IPS-11a (cell line): ENCODE data around the gene PXN.
"Not testable (repeated sequence)": the region's sequence is repeated elsewhere in the genome, so short reads cannot be mapped to it uniquely, and the experiment has no call there.

Experiments used
- H3K4me3 ChIP-seq: one replicate; pipeline ENCODE4 v1.5.1; 2013; ENCODE audit warnings: low read depth, low read length, control low read depth

PXN gene

DNA sequence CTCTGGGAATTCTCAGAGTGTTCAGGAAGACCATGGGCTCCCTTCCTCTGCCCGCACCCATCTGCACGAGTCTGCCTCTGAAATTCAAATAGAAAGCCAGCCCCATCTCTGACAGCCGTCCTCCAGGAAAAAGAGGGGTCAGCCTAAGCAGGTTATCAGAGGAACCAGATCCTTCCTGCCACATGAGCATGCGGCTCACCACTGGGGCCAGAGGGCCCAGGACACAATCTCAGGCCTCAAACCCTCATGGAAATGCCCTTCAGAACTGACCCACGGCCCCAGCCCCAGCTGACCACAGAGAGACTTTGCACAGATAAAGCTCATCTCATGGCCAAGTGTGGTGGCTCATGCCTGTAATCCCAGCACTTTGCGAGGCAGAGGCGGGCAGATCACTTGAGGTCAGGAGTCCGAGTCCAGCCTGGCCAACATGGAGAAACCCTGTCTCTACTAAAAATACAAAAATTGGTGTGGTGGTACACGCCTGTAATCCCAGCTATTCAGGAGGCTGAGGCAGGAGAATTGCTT, 23.2 kb downstream of the PXN start:
- no peak overlapping the region for H3K4me3 ChIP-seq

- H3K4me3 ChIP-seq, result no peak overlapping the region
Observed at GRCh38 chr12:120241561-120242274, 23.8 kb downstream of the PXN start.

DNA sequence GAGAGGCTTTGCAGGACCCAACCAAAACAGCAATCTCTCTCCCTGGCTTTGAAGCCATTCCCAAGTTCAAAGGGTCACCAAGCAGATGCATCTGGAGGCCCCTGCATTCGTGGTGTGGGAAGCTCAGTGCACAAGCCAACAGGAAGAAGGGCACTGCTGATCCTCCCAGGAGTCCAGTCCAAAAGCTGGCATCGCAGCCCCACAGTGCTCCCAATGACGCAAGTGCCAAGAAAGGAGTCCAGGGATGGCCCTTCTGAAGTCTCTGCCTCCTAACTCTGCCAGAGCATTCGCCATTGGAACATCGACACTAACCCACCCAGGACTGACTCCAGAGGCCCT, 25.1 kb downstream of the PXN start:
- H3K4me3 ChIP-seq, result no peak overlapping the region

GRCh38 chr12:120239776-120240494, 25.6 kb downstream of the PXN start:
- H3K4me3 ChIP-seq, result no peak overlapping the region

DNA sequence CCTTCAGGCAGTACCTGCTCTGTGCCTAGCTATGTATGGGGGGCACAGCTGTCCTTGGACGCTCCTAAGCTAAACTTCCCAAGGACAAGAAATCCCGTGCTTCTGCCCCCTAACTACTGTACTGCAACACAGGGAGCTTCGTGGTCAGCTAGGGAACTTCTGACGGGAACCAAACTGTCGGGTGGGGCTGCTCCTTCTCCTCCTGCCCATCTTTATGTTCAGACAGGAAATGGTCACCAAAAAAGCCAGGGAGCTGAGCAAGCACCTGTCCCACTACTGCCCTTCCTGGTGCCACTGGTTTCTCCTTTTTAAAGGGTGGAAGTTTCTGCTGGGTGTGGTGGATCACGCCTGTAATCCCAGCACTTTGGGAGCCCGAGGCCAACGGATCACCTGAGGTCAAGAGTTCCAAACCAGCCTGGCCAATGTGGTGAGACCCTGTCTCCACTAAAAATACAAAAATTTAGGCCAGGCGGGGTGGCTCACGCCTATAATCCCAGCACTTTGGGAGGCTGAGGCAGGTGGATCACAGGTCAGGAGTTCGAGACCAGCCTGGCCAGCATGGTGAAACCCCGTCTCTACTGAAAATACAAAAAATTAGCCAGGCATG, 26.6 kb downstream of the PXN start:
- no peak overlapping the region for H3K4me3 ChIP-seq

- H3K4me3 ChIP-seq, result no peak overlapping the region
Observed at GRCh38 chr12:120238217-120238616, 27.3 kb downstream of the PXN start.

DNA sequence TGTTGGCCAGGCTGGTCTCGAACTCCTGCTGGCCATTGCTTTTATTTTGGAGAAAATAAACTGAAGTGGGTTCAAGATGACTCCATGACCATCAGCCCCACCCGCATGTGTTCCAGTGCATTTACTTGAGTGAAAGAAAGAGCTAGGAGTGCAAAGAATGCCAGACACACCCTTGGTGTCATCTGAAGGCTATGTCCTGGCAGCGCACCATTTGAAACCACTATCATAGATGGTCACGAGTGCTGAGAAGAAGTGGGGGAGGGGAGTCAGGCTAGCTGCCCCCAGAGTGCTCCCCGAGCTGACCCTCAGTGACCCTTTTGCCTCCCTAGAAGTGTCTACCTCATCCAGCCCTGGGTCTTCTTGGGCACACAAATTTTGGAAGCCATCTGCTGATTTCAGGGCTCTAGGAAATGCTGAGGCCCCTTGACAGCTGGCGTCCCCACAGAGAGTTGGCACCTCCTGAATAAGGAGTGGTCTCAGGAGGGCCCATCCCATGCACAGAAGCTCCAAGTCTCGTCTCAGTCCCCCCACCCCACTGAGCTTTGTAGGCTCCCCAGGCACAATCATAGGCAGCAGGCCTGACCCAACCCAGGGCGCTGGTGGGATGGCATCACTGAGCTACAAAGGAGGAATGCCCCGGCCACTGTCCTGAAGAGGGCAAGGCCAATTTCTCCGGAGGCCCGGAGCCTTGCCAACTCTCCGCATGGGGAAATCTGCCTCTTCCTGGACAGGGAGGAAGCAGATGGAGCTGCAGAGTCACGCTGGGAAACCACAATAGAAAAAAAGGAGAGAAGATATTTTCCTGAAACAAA, 28.0 kb downstream of the PXN start:
- no peak overlapping the region for H3K4me3 ChIP-seq

- H3K4me3 ChIP-seq, result not testable (repeated sequence)
Observed at GRCh38 chr12:120236809-120237208, 28.7 kb downstream of the PXN start.

DNA sequence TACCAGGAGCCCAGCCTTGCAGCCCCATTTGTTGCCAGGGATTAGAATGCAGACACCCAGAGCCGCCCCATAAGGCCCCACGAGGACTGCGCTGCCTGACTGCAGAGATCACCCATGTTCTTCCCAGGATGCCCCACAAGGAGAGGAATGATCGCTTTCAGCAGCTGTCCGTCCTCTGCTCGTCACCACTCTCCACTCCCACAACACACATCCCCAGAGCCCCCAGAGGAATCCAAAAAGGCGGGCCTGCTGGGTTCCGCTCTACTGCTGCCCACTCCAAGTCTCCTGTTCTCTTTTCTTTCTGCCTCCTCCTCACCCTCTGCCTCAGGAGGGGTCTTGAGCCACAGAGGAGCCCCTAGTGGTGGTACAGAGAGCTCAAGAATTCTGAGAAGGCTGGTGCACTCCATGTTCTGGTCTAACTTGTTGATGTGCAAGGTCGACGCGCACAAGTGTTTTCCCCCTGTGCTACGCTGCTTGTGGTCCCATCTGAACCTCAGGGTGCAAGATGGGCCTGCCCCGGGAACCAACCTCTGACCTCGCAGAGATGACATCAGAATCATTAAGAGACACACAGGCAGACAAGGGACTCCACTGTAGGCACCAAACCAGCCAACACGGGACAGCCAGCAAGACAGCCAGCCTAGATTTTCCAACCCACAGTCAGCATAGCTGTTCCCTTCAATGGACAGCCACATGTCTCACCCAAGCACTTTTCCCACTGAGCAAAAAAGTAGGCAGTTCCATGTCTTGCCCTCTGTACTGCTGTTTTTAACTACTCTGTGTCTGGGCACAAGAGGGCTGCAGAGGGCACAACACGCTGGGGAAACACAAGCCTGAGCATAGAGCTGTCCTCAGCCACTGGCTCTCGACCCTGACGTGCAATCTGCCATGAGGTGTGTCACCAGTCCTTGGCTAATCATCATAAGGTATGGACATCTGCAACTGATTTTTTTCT, 29.9 kb downstream of the PXN start:
- H3K4me3 ChIP-seq, result no peak overlapping the region

DNA sequence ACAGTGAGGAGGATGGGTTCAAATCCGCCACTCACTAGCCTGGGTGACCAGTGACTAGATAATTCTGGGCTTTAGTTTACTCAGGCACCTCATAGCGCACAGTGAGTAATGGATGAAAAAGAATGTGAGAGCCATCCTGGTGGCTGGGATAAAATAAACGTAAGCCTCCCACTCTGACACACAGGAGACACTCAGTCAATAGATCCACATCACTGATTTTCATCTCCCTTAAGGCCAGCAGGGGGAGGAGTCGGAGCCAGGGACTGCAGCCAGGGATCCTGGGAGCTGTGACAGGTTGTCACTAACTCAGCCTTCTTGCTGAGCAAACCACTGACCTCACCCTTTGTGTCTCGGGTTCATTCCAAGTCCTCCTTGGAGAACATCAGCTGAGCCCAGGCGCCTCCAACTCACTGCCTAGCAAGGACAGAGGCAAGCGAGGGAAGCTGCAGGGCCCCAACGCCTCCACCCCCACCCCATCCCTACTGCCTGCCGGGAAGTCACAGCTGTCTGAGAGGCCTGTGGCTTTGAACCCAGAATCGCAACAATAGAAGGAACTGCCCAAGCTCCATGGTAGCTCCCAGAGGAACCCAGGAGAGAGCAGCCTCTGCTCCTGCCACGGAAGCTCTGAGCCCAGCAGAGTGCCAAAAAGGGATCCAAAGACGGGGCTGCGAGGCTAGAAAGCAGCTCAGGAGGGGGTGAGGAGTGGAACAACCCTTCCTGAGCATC, 30.7 kb downstream of the PXN start:
- no peak overlapping the region for H3K4me3 ChIP-seq

GRCh38 chr12:120231316-120232011, 34.1 kb downstream of the PXN start:
- no peak overlapping the region for H3K4me3 ChIP-seq

- H3K4me3 ChIP-seq, result no peak overlapping the region
Observed at GRCh38 chr12:120230974-120231315, 34.6 kb downstream of the PXN start.

DNA sequence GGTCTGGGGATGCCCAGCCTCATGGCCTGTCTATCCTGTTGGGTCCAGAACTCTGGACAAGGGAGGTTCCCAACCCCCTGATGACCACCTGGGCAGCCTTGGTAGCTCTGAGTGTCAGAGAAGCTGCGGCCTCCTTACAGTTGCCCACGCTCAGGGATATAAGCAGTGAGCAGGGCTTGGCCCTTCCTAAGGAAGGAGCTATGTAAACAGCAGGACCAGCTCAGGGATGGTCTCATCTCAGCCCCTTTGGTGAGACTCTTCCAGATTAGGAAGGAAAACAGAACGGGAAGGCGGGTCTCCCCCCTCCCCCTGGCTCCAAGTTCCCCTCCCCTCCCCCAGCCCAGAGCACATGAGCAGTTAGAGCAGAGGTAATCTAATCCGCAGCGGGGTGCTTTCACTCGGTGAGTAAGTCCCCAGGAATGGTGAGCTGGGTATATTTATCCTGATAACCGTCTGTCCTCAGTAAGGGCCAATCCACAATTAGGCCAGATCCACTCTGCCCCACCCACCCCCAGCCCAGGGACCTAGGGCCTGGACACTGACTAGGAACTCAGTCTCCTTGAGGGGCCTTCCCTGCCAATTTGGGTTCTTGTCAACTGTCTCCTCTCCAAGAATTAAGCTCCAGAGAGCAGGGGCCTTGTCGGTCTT, 35.1 kb downstream of the PXN start:
- no peak overlapping the region for H3K4me3 ChIP-seq

- no peak overlapping the region for H3K4me3 ChIP-seq
Observed at GRCh38 chr12:120229487-120230325, 35.8 kb downstream of the PXN start.

DNA sequence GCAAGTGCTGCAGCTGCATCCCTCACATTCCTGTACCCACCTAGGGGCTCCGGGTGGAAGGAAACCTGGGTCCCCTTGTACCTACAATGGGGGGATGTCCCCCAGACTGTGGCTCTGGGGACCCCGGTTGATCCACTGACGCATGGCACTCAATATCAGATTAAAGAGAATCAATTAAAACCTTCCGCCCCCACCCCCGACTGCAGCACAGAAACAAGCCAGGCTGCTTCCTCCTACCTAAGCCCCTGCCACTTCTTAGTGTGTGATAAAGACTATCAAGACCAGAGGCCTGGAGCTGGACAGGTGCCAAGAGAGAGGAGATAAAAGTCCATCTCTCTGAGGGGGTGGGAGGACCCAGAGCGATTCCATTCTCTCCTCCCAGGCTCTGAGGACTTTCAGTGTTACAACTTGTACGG, 36.5 kb downstream of the PXN start:
- no peak overlapping the region for H3K4me3 ChIP-seq

DNA sequence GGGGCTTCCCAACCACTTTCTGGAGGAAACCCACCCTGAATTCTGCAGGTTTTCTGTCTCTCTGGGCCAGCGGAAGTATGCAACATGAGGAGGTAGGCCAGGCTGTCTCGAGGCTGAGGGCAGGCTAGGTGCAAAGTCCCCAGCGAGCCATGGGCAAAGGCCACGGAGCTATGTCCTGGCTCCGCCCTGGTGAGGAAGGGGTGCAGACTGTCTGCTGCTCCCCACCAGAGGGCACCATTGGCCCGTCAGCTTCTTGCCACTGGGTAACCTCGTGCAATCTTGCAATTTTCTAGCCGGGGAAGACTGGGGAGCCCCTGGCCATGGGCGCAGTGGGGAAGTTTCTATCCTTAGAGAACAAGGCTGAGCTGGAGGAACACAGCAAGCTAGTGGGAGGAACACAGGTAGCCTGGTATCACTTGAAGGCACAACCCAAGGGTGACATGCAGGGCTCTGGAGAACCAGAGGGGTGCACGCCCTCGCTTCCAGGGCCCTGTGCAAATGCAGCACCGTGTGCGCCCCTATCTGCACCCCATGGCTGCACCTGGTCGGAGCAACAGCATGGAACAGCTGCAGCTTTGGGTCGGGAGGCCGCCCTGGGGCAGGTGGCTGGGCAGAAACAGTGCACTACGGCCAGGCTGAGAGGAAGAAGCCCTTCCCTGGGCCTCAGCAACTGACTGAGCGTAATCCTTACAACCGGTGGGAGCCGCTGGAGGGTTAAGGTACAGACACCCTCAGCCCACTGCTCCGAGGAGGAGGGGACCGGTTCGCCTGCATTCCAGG, 37.0 kb downstream of the PXN start:
- H3K4me3 ChIP-seq, result no peak overlapping the region

DNA sequence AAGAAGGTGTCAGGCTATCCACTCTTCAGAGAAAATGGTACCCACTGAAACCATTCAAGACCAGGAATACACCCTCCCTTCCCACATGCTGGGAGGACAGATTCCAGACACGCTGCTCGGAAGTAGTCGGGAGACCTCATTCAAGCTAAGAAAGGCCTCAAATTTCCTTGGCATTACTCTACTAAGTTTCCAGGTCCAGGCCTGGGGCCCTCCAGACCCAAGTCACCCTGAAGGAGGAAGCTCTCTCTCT, 37.6 kb downstream of the PXN start:
- no peak overlapping the region for H3K4me3 ChIP-seq
